Measurements from ENCODE around the gene ELP4.

ELP4 gene

DNA sequence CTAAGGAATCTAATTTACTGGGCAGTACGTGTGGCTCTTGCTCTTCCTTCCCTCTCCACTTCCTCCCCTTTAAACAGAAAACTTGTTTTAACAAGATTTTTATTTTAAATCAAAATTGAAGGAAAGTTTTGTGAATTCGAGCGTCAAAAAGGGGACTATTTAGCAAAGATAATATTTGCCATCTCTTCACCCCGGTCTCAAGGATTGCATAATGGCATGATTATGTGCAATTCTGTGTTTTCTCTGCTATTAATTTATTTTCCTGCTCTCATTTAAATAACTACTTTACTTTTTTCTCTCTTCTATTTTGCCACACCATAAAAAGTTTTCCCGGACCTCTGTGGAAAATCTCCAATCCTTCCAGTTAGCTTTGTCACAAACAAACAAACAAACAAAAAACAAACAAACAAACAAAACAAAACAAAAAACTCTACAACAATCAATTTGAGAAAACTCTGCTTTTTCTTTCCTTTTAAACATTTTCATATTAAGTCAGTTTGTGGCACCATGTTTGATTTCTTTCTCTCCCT, 311.7 kb downstream of the ELP4 start:
- in situ Hi-C loops (cut with MboI; ENCODE audit: low sequenced_read_pairs) = no loop called here

DNA sequence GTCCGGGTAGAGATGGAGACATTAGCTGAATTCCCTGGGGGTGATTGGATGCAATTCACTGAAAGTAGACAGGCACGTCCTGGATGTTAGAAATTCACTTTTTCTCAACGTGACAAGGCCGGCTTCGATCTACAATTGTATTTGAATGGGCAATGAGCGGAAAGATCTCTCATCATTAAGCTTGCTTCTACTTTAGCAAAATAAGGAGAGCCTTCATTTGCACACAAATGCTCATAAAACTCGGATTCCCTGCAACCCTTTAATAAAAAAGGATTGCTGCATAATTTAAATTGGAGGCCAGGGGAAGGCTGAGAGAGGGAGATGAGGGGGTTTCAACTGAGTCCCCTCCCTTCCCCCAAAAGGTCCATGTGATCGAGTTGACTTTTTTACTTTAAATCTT, 312.2 kb downstream of the ELP4 start:
- in situ Hi-C loops (cut with MboI; ENCODE audit: low sequenced_read_pairs) = no loop called here

DNA sequence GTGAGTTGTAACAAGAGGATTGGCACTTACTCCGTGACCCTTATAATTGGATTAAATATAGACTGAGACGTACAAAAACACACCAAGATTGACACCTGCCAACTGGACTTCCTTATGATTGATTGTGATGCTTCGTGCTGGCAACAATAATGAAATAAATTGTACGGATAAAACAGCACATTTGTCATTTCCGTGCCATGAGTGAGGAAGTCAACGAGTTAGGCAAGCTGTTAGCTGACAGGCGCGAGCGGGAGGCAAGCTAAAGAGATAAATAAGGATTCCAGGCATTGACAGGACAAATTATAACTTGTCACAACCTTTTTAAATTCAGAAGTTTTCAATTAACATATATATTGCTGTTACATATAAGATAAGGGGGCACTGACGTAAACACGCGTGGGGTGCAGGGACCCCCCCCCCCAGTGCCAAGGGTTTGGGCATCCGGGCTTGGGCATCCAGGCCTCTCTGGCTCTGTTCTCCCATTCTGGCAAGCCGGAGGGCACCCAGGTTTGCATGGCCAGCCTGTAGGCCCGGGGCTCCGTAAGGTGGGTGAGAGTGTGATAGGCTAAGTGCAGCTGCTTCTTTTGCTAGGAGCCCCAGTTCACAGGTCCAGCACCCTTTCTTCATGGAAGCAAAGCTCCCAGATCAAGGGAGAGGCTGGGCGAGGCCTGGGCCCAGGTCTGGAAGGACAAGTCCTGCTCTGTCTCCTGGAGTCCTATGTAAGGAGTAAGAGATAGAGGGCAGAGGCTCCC, 312.8 kb downstream of the ELP4 start:
- in situ Hi-C loops (cut with MboI; ENCODE audit: low sequenced_read_pairs) = no loop called here

DNA sequence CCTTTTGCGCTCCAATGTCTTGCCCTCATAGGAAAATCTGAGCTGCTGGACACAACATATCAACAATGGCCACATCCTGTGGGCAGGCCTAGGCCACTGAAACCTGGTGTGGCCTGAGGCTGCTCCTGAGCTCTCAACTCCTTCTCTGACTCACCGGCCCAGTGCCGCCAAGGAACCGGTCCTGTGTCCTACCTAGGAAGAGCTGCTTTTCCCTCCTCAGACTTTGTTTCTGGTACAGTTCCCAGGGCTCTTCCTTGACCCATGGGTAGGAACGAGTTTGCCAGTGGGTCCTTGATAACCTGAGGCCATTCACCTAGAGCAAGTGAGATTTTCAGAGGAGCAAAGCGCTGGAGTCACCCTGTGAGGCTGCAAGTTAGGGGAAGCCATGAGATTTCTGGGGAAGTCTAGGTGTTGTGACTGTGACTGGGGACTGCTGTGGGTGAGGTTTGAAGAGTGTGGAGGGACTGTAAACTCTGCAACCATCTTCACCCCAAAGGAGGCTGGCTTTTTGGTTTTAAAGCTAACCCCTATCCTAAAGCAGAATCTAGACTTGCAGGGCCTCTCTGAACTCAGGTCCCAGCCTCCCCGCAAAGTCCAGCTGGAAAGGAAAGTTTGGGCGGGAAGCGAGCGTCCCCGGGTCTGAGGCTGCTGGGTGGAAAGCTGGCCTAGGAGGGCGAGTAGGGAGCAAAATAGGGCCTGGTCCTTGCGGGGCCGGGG, 313.5 kb downstream of the ELP4 start:
- in situ Hi-C loops (cut with MboI; ENCODE audit: low sequenced_read_pairs) = no loop called here

DNA sequence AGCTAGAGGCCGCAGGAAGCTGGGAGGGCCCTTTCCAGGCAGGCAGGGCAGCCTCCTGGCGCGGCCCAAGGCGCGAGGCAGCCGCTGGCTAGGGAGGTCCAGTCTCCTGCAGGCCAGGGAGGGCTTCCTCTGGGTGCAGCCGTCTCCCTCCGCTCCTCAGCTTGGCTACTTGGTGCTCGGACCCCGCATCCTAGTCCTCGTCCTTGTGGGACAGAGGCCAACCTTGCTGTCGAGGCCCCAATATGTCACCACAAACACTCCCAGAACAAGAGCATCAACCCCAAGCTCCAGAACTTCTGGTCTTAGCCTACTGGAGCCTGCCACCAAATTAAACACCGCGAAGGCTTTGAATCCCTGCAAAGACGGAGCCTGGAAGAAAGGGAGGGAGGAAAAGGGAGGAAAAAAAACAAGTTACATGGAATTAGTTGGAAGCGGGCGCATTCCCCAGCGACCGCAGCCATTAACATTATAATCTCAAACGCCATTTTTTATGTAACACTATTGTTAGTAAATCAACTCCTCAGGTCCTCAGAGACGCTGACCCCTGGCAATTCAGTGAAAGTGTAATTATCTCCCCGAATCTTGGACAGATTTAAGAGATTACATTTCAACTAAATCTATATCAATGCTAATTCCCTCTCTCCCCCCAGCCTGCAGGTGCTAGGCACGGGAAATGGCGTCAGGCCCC, 314.2 kb downstream of the ELP4 start:
- in situ Hi-C loops (cut with MboI; ENCODE audit: low sequenced_read_pairs) = no loop called here

DNA sequence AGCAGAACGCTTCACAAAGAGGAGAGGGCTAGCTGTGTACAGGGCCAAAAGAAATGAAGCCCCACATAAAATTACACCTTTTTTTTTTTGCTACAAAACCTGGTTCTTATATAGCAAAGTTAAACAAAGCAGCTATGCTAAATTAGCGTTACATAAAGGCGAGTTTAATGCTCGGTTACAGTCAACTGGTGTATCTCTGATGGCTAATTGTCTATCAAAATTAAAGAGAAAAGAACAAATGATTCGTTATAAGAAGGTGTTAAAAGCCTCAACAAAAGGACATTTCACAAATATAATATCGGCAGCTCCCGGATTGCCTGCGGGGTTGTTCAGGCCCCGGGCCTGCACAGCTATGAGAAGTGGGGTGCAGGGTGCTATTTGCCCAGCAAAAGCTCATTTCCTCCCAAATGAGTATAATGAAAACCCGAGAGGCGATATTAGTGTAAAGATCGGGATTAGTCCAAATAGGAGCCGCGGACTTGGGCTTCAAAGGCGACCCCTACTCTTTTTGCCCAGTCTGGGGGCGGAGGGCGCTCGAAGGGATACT, 314.8 kb downstream of the ELP4 start:
- in situ Hi-C loops (cut with MboI; ENCODE audit: low sequenced_read_pairs) = no loop called here

DNA sequence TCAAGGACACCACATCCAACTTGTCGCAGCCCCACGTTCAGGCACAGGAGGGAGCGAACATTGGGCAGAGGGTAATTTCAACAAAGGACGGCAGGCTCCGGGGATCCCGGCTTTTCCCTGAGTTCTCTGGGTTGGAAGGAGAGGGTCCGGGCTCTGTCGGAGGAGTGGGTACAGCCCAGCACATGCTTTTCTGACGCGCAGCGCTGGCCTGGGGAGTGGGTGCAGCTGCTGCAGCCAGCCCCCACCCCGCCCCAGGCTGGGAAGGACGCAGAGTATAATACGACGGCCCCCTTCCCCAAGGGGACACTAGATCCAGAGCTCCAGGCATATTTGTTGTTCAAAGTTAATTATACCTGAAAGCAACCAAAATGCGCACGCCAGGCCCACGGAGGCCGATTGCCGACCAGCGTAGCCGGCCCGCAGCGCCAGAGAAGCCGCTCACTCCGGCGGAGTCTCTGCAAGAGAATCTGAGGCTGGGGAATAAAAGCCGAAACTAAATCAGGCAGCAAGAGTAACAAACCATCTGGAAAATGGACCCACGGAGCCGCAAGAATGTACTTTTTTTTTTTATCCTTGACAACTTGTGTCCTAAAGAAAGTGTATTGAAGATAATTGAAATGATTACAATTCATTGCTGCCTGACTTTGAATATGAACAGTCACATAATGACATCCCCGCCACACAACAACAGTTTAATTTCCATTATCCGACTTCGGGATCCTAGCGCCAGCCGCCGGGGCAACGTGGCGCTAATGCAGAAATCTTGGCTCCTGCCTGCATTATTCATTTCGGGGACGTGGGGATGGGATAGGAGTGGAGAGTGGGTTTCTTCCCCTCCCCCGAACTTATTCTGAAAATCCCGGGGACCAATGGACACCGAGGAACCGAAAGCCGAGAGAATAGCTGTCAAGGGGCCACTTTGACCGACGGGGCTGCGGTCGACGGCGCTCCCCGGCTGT, 315.6 kb downstream of the ELP4 start:
- in situ Hi-C loops (cut with MboI; ENCODE audit: low sequenced_read_pairs) = no loop called here

DNA sequence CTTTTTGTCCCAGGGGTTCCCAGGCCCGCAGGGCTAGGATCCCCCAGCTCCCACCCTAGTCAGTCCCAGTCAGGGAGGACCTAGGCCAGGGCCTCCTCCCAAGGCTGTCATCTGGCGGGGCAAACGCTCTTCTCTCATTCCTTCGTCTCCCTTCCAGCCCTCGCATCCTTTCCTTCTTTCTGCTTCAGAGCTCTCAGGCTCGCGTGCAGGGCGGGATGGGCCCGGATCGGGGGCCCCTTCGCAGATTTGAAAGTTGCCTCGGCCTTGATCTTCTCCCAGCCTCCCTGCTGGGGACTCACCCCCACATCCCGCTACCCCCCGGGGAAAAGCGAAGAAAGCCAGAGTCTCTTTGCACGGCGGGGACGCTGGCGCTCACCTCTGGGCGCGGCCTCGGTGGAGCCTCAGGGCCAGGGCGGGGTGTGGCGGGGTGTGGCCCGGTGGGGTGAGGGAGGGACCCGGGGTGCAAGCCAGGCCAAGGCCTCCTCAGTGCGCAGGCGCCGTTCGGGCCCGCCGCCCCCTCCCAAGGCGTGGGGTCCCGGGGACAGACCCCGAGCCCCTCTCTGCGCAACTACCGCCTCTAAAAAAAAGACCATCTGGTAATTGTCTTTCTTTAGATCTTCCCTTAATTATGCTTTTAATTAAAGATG, 316.4 kb downstream of the ELP4 start:
- in situ Hi-C loops (cut with MboI; ENCODE audit: low sequenced_read_pairs) = no loop called here

DNA sequence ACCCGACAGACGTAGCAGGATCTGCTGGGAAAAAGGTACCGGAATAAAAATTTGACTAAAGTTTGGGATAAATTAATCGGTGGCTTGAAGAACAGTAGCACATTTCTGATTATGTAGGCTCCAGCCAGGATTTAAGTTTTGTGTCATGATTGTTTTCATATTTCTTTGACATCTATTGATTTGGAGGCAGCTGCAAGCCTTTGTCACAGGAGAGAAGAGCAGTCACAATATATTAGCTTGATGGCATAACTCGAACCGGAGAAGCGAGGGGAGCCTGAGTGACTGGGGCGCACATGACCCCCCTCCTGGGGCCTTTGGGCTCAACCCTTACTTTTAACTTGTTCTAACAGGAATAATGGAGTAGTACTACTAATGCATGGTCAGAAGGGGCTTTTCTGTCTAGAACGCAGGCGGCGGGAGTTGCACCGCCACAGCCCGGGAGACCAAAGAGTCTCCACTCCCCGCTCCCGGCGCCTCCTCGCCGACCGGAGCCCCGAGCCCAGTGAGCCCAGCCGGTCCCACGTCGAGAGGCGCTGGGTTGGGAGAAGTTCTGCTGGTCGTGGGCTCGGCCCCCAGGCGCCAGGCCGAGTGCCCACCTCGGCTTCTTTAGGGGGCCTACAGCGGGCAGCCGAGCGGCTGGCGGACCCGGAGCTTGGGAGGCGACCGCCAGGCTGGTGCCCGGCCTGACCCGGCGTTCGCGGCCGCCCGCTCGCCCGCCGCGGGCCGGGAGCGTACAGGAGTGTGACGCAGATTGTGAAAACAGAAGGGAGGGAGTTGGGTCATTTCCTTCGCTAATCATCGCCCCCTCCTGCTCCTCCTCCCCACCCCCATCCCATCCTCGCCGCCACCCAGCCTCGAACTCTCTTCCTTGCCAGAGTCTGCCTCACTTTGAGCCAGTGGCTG, 317.2 kb downstream of the ELP4 start:
- in situ Hi-C loops (cut with MboI; ENCODE audit: low sequenced_read_pairs) = no loop called here

DNA sequence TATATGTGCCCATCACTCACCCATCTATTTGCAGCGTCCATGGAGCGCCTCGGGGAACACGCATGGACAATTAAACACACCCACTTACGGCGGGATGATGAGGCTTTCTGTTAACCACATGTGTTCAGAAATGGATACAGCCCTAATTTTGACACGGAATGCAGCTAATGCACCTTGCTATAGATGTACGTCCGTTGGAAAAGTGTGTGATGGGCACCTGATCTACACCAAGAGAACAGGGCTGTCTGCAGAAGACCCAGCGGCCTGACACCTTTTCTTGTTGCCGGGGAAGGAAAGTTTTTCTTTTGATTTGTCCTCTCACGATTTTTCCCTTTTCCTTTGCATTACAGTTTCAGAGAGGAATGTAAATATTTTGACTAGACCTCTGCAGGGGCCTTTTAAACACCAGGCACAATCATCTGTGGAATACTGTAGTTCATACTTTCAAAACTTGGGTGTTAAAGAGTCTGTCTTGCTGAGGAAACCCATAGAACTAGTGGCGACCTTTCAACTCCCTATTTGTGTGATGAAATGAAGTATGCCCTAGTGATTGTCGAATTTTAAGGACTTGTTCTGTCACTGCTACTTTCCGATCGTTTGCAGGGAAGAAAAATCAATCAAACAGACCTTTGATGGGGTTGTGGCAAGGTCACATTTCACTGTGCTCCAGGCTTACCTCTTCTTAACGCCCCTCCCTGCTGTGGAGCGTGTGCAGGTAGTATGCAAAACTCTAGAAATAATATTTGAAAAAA, 318.1 kb downstream of the ELP4 start:
- in situ Hi-C loops (cut with MboI; ENCODE audit: low sequenced_read_pairs) = no loop called here

DNA sequence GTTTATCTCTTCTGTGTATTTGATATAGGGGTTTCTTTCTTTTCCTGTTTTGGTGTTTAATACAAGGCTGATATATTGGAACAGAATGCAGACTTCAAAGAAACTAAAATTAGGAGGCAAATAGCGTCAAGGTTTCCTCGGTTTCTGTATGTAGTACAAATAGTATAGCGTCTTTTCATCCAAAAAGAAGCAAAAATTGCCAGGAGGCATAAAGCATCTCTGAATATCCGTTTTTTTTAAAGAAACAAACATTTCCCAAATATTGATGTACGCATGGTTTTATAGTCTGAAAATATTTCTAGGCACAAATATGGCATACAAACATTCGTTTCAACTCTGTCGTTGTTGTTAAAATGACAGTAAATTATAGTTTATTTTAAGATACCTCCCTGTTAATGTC, 318.6 kb downstream of the ELP4 start:
- in situ Hi-C loops (cut with MboI; ENCODE audit: low sequenced_read_pairs) = no loop called here

DNA sequence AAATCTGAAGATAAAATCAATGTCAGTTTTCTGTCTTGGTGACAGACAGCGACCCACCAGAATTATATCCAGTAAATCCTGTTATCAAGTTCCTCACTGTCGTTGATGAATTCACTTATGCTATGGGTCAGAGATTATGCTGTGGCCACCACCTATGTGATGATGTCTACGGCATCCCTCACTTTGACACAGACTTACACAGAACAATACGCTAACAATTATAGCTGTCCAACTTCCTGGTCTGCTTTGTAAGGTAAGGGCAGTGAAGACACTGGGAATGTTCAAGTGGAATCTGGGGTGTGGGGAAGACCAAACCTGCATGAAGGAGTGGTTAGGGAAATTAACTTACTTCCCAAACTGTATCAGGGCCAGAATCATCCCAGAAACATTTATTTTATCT, 320.8 kb downstream of the ELP4 start:
- in situ Hi-C loops (cut with MboI; ENCODE audit: low sequenced_read_pairs) = no loop called here

DNA sequence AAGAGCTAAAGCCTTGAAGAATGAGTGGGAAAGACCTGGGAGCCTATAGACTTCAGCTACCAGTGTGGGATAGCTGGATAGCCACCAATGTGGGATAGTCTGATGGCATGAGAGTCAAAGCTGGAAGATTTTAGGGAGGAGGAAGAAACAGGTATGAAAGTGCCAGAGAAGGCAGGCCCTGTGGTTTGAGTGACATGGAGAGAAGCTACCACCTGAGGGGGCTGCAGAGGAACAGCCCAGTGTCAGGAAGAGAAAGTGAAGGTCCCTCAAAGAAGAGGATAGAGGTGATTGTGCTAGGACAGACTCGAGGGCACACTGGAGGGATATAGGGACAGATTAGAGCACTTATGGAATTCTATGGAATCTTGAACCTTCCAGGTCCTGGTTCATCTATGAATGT, 324.7 kb downstream of the ELP4 start:
- in situ Hi-C loops (cut with MboI; ENCODE audit: low sequenced_read_pairs) = no loop called here
